Right cardiac atrium (tissue), 5 donors: ENCODE results near the gene CLPSL2. TPM values are rescaled to one million over a fixed set of nuclear protein-coding genes. Genes with fewer than 3 reads are reported as not detected.
A peak's percentile ranks its signal among the peaks of the same experiment; 100 is the strongest.

ENCODE experiments used
- ATAC-seq, 2 donors: fragments of 200-7000 bp; cut with Tn5 transposase; one replicate each; pipeline versions ENCODE4 v1.8.0 to v1.9.1; 2020; ENCODE audit warnings: moderate library complexity in 2 of 2, mild to moderate bottlenecking in 1 of 2
- DNase-seq, 3 donors: peaks; one replicate each; pipeline ENCODE4 v3.0.0-alpha.2; 2020
- H3K27ac ChIP-seq: one replicate; pipeline ENCODE4 v1.5.1; 2013; ENCODE audit warnings: mild to moderate bottlenecking, low read length, control low read depth, moderate library complexity
- H3K27me3 ChIP-seq: one replicate; pipeline ENCODE4 v1.6.1; 2013; ENCODE audit not compliant: control insufficient read depth, insufficient read depth
- H3K4me1 ChIP-seq: one replicate; pipeline ENCODE4 v1.6.1; 2013; ENCODE audit warnings: low read length; ENCODE audit not compliant: control insufficient read depth, insufficient read depth
- H3K4me3 ChIP-seq: one replicate; pipeline ENCODE4 v1.5.1; 2013; ENCODE audit warnings: low read length, control low read depth
- H3K9me3 ChIP-seq: one replicate; pipeline ENCODE4 v1.6.1; 2013; ENCODE audit warnings: low read length; ENCODE audit not compliant: control insufficient read depth
- WGBS: extraction: QIAGEN DNeasy Blood & Tissue Kit; methylation state at CpG from one replicate; pipeline ENCODE4 v1.1.7; 2013; 5-methylcytosine and 5-hydroxymethylcytosine counted together
- intact Hi-C, 4 donors: fragments of 100-400 bp; cut with DNase I; formaldehyde crosslinking; loops; one replicate each; pipeline versions ENCODE4 v1.11.0 to v1.14.0; 2022 to 2023
- polyA plus RNA-seq: library from polyadenylated mRNA; stranded (reverse); fragments of 200-250 nt; gene quantifications from one replicate; pipeline ENCODE4 v1.2.3, GENCODE V29; 2013
- total RNA-seq, 4 donors: library from RNA; stranded (reverse); fragmentation: NEBNext Ultra II Directional; extraction: Animal tissue kit (Norgen Biotek cat#: 25700); gene quantifications; one replicate each; pipeline ENCODE4 v1.2.1, GENCODE V29; 2021
- donor health status: healthy with polysubstance abuse.
- donor health status: DM: no; HTN: yes; CAD: no.
- donor health status: DM: no; HTN: no; CAD: no.
- donor health status: DM: no; HTN: yes; CAD: no; lungs with severe emphysema.
- donor health status: DM: yes; HTN: yes; CAD: no.

Gene CLPSL2
- total and polyA plus RNA-seq, 5 donors: not detected

DNA sequence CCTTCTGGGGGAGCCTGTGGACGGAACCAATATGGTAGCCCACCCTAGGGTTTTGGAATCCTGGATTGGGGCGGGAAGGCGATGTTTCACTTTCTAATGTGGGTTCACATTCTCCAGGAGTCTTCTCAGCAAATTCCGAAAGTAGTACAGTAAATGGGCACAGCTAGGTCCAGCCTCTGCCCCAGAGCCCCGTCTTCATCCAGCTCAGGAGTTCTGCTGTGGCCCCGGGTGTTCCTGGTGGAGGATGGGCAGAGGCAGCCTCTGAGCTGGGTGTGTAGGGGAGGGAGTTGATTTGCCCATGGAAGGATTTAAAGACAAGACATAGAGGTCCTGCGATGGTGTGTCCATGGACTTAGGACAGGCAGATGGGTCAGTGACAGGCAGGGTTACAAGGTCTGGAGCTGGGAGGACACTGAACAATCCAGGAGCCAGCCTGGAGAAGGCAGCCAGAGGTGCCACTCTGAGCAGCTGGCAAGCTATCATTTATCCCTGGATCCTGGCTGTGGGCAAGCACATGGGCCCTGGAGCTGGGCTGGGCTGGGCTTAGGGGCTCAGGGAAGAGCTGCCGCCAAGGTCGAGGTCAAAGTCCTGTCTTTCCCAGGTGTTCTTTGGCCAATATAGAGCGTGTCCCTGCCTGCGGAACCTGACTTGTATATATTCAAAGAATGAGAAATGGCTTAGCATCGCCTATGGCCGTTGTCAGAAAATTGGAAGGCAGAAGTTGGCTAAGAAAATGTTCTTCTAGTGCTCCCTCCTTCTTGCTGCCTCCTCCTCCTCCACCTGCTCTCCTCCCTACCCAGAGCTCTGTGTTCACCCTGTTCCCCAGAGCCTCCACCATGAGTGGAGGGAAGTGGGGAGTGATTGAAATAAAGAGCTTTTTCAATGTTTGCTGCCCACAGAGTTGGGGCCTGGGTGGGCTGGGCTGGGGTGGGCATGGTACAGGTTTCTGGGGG is 11.1 kb downstream of the CLPSL2 start:
- Histone ChIP-seq H3K27ac (no peak overlapping the region), H3K27me3 (no peaks in the 10 kb centered on the region), H3K4me1 (no peaks in the 10 kb centered on the region), H3K9me3 (no peaks in the 10 kb centered on the region), H3K4me3 (no peak overlapping the region)
- intact Hi-C loops: no loop called here
- ATAC-seq (no peak), DNase-seq (no peak)
- WGBS: 82% methylated on average over 13 of the region's 13 CpGs

DNA sequence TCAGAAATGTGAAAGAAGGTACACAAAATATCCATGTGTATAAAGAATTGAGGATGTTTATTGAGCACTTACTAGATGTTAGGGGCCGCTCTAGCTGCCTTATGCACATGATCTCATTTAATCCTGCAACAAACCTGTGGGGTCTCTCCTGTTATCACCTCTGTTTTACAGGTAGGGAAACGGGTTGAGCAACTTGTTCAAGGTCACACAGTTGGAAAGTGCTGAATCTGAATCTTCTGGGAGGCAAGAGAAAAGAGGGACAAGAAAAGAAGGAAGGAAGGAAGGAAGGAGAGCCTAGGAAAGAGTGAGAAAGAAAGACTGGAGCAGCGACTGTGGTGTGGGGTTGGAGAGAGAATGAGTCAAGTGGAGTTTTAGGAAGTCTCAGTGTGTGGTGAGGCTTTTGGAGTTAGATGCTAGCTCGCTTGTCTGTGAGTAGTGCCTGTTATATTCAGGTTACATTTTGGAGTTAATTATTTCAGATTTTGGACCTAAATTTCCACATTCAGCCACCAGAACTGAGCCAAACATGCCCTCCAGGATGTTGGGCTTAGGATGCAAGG is 12.1 kb downstream of the CLPSL2 start:
- Histone ChIP-seq H3K4me3 (no peak overlapping the region), H3K27me3 (no peaks in the 10 kb centered on the region), H3K27ac (no peak overlapping the region), H3K9me3 (no peaks in the 10 kb centered on the region), H3K4me1 (no peaks in the 10 kb centered on the region)
- intact Hi-C loops: no loop called here
- ATAC-seq (no peak), DNase-seq (no peak)
- WGBS: 58% methylated on average over 4 of the region's 4 CpGs

DNA sequence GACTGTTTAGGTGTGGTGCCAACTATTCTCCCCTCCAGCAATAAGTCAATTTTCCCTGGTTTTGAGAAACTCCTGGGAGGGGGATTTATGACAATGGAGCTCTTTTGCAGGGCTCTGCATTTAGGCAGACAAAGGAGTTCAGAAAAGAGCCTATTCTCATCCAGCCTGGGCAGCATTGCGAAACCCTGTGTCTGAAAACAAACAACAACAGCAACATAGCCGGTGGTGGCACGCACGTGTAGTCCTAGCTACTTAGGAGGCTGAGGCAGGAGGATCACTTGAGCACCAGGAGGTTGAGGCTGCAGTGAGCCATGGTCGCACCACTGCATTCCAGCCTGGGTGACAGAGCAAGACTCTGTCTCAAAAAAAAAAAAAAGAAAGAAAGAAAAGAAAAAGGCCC is 14.3 kb downstream of the CLPSL2 start:
- Histone ChIP-seq H3K9me3 (no peaks in the 10 kb centered on the region), H3K27ac (no peak overlapping the region), H3K4me3 (no peak overlapping the region), H3K27me3 (no peaks in the 10 kb centered on the region), H3K4me1 (no peaks in the 10 kb centered on the region)
- ATAC-seq: no peak
- intact Hi-C loops: no loop called here
- no peak for DNase-seq
- WGBS: 83% methylated on average over 5 of the region's 5 CpGs

DNA sequence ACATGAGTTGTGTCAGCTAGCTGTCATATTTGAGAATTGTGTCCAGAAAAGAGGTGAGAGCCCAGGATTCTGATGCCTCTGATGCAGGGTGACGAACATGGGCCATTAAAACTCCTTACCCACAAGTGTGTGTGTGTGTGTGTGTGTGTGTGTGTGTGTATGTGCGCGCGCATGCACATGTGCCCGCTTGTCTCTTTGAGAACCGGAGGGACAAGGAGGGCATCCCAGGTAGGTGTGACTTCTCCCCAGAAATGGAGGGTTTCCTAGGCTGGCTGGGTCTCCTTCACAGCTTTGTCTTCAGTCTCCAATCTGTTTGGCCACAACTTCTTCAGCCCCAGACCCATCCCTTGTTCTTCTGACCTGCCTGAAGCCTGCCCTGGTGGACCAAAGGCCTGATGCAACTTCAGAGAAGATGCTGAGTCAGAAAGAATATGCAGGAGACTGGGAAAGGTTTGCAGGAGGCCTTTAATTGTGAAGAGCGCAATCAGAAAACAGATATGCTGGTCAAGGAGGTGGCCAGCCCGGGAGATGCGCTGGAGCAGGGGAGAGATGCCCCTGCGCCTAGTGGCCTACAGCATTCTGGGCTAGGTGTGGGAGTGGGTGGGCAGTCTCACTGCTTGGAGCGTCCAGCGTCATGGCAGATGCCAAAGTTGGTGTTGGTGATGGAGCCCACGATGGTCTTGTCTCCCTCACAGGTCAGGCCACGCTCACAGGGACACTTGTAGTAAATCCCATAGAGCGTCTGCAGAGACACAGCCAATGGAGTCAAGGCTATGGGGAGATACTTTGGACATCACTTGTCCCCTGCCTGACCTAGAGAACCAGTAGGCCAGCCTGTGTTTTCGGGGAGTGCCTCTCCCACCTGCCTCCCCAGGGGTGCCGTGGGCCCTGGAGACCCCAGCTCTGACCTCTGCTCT is 18.4 kb downstream of the CLPSL2 start:
- H3K4me3 ChIP-seq: no peak overlapping the region
- no peaks in the 10 kb centered on the region for H3K27me3 ChIP-seq
- no peak overlapping the region for H3K27ac ChIP-seq
- no peak for DNase-seq
- peak in 1 of 2 donors; percentile 31 for ATAC-seq
- H3K9me3 ChIP-seq: no peaks in the 10 kb centered on the region
- intact Hi-C loops: no loop called here
- WGBS: 93% methylated on average over 17 of the region's 17 CpGs
- no peaks in the 10 kb centered on the region for H3K4me1 ChIP-seq

DNA sequence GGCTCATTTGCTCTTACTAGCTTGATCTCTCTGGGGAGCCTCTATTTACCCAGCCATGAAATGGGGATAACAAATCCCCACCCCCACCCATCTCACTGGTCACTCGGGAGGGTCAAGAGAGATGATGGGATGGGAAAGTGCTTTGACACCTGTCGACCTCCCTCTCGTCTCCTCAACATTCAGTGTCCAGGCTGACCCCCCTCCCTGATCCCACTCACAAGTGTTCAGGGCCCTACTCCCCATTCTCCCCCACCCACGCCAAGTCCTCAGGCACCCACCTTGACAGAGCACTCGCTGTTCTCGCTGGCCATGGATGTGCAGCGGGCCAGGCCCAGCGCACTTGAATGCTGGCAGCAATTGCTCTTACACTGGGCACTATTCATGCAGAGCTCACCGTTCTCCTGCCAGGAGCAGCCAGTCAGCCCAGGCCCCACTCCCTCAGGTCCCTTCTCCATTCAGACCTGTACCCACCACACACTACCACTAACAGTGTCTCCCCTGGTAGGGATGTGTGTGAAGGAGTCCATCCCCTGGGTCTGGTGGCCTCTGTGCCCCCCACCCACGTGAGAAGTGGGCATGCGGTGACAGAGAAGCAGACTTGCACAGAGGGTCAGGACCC is 19.2 kb downstream of the CLPSL2 start:
- Histone ChIP-seq H3K27me3 (no peaks in the 10 kb centered on the region), H3K27ac (no peak overlapping the region), H3K9me3 (no peaks in the 10 kb centered on the region), H3K4me3 (no peak overlapping the region), H3K4me1 (no peaks in the 10 kb centered on the region)
- intact Hi-C loops: no loop called here
- ATAC-seq (peak in 1 of 2 donors; percentile 23), DNase-seq (peak in 1 of 3 donors; percentile 51)
- WGBS: 88% methylated on average over 11 of the region's 11 CpGs

DNA sequence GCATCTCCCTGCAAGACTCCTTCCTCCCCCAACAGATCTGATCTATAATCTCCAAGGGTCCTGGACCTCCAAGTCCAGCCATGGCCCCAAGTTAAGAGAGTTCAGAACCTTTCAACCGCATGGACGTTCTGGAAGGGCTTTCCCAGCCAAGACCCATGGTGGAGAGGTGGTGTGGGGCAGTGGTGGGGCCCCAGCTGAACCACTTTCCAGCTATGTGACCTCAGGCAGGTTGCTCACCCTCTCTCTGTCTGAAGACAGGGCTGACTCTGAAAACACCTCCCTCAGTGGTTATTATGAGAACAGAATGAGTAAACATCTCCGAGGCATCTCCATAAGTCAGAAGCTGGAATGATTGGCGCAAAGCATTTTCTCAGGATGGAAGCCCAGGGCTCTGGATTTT is 19.8 kb downstream of the CLPSL2 start:
- ATAC-seq: no peak

DNA sequence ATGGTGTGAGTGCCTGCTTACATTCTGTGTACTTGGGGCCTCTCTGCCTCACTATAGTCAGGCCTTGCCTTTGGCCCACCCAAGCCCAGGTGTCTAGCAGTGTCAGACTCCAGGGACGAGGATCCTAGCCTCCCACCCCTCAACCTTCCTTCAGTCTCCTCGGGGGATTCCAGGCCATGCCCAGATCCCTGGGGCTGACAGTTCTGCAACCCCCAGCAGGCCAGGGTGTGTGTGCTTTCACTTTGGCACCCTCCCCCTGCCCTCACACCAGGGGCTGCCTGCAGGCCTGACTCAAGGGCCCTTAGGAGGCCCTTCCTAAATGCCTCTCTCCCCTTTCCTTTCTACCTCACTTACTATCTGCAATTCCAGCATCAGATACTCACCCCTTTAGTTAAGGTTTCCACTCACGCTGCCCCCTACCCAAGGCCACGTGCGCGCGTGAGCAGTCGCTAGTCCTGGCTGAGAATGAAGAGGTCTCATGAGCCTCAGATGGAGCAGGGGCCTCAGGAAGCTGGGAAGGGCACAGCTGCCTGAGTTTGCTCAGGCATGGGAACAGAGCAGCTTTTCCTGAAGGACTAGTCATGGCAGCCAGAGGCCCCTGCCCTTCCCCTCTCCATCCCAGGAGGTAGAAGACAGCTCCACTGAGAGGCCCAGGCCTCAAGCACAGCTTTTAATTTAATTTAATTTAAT is 21.6 kb downstream of the CLPSL2 start:
- Histone ChIP-seq H3K27me3 (no peaks in the 10 kb centered on the region), H3K4me1 (no peaks in the 10 kb centered on the region), H3K9me3 (no peaks in the 10 kb centered on the region), H3K4me3 (no peak overlapping the region), H3K27ac (no peak overlapping the region)
- peak; percentile 30 to 32 for ATAC-seq
- no peak for DNase-seq
- intact Hi-C loops: no loop called here
- WGBS: 72% methylated on average over 8 of the region's 8 CpGs

More for the DNA sequence above, 19.8 kb downstream of the CLPSL2 start:
- Histone ChIP-seq H3K9me3 (no peaks in the 10 kb centered on the region), H3K4me1 (no peaks in the 10 kb centered on the region), H3K27me3 (no peaks in the 10 kb centered on the region), H3K4me3 (no peak overlapping the region), H3K27ac (no peak overlapping the region)
- 81% methylated on average over 4 of the region's 4 CpGs for whole genome bisulfite sequencing
- intact Hi-C loops: no loop called here
- DNase-seq: no peak

DNA sequence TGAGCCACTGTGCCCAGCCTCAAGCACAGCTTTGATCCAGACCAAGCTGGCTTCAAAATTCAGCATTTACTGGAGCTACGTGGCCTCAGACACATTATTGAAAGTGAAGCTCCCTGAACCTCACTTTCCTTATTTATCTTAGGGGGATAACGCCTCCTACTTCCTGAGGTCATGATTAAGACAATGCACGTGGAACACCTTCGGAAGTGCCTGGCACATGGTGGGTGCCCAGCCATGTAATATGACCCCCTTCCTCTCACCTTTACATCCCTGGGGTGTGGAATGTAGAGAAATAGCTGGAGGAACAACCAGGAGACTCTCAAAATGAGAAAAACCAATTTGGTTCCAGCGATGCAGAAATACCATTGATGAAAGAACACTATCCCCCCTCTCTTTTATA is 22.3 kb downstream of the CLPSL2 start:
- Histone ChIP-seq H3K4me1 (no peaks in the 10 kb centered on the region), H3K9me3 (no peaks in the 10 kb centered on the region), H3K27ac (no peak overlapping the region), H3K4me3 (no peak overlapping the region), H3K27me3 (no peaks in the 10 kb centered on the region)
- WGBS: 60% methylated on average over 5 of the region's 5 CpGs
- ATAC-seq: no peak
- DNase-seq: no peak
- intact Hi-C loops: no loop called here

DNA sequence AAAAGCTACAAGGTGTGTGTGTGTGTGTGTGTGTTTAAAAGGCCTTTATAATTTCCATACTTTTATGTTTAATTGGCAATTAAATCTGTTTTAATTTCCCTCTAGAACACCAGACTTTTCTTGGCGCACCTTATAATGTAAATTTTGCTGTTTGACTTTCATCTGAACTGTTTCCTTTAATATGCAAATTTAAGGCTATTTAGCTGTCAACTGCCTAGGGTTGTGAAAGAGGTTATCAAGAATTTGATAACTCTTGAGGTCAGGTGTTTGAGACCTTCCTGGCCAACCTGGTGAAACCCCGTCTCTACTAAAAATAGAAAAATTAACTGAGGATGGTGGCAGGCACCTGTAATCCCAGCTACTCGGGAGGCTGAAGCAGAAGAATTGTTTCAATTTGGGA is 24.8 kb downstream of the CLPSL2 start:
- 56% methylated on average over 3 of the region's 3 CpGs for WGBS
- no peaks in the 10 kb centered on the region for H3K27me3 ChIP-seq
- intact Hi-C loops: no loop called here

DNA sequence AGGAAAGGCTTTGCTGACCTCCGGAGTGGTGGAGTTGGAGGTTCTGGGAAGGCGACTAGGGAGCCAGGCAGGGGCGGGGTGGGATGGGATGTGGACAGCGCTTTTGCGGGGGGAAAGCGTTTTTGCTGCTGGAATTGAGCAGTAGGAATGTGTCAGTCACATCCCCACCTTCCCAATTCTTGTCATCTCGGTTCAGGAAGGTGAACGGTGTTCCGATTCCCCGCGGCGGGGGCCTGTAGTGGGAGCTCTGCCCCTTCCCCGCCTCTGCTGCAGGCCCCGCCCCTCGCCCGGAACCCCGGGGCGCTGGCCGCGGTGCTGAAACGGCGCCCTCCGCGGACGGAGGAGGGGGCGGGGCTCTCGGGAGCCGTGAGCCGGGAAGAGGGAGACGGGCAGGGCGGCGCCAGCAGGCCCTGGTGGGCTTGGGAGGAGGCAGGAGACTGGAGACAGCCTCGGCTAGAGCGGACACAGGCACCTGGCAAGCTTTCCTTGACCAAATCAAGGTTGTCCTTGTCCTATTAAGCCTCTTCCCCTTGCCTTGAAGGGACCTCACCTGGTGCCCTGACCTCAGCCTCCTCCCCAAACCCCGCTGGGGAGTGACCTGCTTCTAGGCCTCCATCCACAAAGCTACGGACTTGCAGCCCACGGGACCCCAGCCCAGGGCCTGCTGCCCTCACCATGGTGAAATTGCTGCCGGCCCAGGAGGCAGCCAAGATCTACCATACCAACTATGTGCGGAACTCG is 28.8 kb downstream of the CLPSL2 start, which contains the start of gene LHFPL5:
LHFPL5 (plus strand) TSS at position 357 of the 741 bp plus-strand sequence; CDS start at position 676, 319 bp downstream.
- intact Hi-C loops: no loop called here
- Histone ChIP-seq H3K27me3 (no peaks in the 10 kb centered on the region), H3K4me3 (peak within 1 kb of the TSS; percentile 30), H3K27ac (no peak within 1 kb of the TSS), H3K4me1 (no peaks in the 10 kb centered on the region), H3K9me3 (no peaks in the 10 kb centered on the region)
- peak; percentile 80 to 89 for ATAC-seq
- WGBS: 12% methylated on average over 40 of the region's 40 CpGs
- peak; percentile 25 to 79 (median 61) for DNase-seq

More for the DNA sequence above, 24.8 kb downstream of the CLPSL2 start:
- no peak overlapping the region for H3K27ac ChIP-seq
- H3K9me3 ChIP-seq: no peaks in the 10 kb centered on the region
- ATAC-seq (no peak), DNase-seq (no peak)
- no peak overlapping the region for H3K4me3 ChIP-seq
- no peaks in the 10 kb centered on the region for H3K4me1 ChIP-seq
